Retinal pigment epithelial cell (primary cell): ENCODE results near the gene PRKAG2.

ENCODE experiments used
- DNase-seq: peaks from one replicate; pipeline ENCODE4 v3.0.0-alpha.2; 2010; ENCODE audit warnings: low read depth
- H3K4me3 ChIP-seq: 2 replicates; pipeline ENCODE4 v1.5.1; 2011; ENCODE audit warnings: mild to moderate bottlenecking, low read length, control low read depth, moderate library complexity
- TF ChIP-seq, protein P1 (sequence below): conservative IDR thresholded peaks from 2 replicates; pipeline ENCODE4 v1.5.1; 2011; ENCODE audit warnings: low read depth, low read length, control low read depth, inconsistent platforms

The PRKAG2 gene

GRCh38 chr7:151629713-151630272, 247.1 kb downstream of the PRKAG2 start:
- no peak overlapping the region for H3K4me3 ChIP-seq
- DNase-seq, result no peak
- TF ChIP-seq, protein P1, sequence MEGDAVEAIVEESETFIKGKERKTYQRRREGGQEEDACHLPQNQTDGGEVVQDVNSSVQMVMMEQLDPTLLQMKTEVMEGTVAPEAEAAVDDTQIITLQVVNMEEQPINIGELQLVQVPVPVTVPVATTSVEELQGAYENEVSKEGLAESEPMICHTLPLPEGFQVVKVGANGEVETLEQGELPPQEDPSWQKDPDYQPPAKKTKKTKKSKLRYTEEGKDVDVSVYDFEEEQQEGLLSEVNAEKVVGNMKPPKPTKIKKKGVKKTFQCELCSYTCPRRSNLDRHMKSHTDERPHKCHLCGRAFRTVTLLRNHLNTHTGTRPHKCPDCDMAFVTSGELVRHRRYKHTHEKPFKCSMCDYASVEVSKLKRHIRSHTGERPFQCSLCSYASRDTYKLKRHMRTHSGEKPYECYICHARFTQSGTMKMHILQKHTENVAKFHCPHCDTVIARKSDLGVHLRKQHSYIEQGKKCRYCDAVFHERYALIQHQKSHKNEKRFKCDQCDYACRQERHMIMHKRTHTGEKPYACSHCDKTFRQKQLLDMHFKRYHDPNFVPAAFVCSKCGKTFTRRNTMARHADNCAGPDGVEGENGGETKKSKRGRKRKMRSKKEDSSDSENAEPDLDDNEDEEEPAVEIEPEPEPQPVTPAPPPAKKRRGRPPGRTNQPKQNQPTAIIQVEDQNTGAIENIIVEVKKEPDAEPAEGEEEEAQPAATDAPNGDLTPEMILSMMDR, result no peak

- no peak for DNase-seq
- no peak overlapping the region for H3K4me3 ChIP-seq
- TF ChIP-seq, protein P1, result no peak
Measured at GRCh38 chr7:151628846-151629604, 247.9 kb downstream of the PRKAG2 start.

- H3K4me3 ChIP-seq, result no peak overlapping the region
- TF ChIP-seq, protein P1, result peak; percentile 79
- DNase-seq, result no peak
Measured at GRCh38 chr7:151626422-151627115, 250.3 kb downstream of the PRKAG2 start.

DNA sequence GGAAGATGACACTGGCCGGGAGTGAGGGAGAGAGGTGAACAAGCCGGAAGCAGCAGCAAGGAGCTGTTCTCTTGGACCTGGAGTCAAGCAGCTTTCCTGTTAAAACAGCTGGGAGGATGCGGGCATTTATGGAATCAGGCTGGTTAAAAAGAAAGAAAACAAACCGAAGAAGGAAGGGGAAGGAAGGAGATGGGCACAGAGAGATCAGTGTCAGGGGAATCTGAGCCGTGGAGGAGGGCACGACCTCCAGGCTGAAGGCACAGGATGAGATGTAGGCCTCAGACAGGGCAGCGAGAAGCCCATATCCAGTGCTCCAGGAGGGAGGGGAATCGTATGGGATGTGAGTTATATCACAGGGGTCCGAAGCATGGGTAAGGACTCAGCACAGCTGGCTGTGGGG, 251.3 kb downstream of the PRKAG2 start:
- H3K4me3 ChIP-seq, result no peak overlapping the region
- DNase-seq, result no peak
- TF ChIP-seq, protein P1, result no peak

DNA sequence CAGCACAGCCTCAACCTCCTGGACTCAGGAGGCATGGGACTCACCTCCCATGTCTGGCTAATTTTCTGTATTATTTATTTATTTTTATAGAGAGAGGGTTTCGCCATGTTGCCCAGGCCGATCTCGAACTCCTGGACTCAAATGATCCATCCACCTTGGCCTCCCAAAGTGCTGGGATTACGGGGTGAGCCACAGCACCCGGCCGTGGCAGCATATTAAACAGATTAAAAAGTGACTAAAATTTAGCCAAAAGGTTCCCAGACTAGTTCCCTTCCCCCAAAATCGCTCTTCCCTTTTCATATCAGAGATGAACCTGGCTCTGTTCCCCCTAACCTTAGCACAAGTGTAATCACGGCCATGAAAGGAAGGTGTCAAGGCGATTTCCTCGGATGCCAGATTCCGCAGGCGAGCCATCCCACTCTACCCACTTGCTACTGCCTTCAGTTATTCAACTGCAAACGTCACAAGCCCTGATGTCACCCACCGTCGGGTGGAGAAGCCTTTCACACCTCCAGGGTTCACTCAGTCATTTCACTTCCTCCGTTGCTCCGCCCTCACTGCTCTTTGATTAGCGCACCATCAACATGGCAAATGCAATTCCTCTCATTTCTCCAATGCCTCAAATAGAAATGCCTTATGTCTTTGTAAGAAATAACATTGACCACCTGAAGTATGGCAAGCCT, 252.5 kb downstream of the PRKAG2 start:
- H3K4me3 ChIP-seq, result no peak overlapping the region
- TF ChIP-seq, protein P1, result no peak
- no peak for DNase-seq

DNA sequence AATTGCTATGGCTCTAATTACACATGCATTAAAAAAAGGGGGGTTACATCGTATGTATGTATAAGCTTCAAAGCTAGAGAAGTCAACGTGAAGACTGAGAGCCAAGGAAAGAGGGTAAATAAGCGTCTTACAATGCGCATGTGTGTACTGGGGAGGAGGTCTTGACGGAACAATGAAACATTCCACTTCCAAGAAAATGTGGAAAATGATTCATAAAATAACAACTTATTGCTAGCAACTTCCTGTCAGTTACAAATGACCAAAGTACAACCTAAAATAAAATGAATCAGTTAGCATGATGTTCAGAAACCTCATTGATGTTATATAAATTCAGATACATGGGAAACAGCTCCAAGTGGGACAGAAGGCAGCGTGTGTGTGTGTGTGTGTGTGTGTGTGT, 253.1 kb downstream of the PRKAG2 start:
- no peak overlapping the region for H3K4me3 ChIP-seq
- TF ChIP-seq, protein P1, result no peak
- DNase-seq, result no peak
